H1 (cell line): ENCODE data around the gene NRXN3. TPM values are rescaled to one million over a fixed set of nuclear protein-coding genes. Genes with fewer than 3 reads are reported as not detected.

Experiments
- CTCF ChIA-PET: fragments of 300-600 bp; sonication (Branson Sonifier 250); formaldehyde crosslinking; loops from one replicate; lab custom pipeline; 2021; ENCODE audit not compliant: partially characterized antibody; lab: Charles Lee
- POLR2A ChIA-PET: fragments of 300-600 bp; sonication (Branson Sonifier 250); formaldehyde crosslinking; loops from one replicate; lab custom pipeline; 2021; ENCODE audit warnings: inconsistent platforms; ENCODE audit not compliant: partially characterized antibody; lab: Charles Lee
- DNase-seq, 2 experiments: peaks; one replicate each; pipeline versions ENCODE4 v3.0.0 to v3.0.0-alpha.2; 2010 to 2022; ENCODE audit warnings: low spot score in 2 of 2, low read depth in 1 of 2, mixed read lengths in 1 of 2
- FAIRE-seq: peaks from 2 replicates; lab custom pipeline; 2011; peaks lifted over from hg19 to GRCh38; lab: Jason Lieb, UNC
- H2AFZ ChIP-seq: 2 replicates; pipeline ENCODE4 v1.8.1; 2012; ENCODE audit warnings: low read length, inconsistent platforms
- H2AK5ac ChIP-seq: 2 replicates; pipeline ENCODE4 v1.6.1; 2013; ENCODE audit warnings: low read depth, low read length
- H2BK120ac ChIP-seq: replicated peaks from 2 replicates; pipeline ENCODE3; 2013; ENCODE audit warnings: low read depth, low read length, inconsistent platforms
- H2BK12ac ChIP-seq: 2 replicates; pipeline ENCODE4 v1.6.1; 2013; ENCODE audit warnings: low read depth, low read length
- H2BK15ac ChIP-seq: 2 replicates; pipeline ENCODE4 v1.6.1; 2013; ENCODE audit warnings: low read length
- H2BK20ac ChIP-seq: 2 replicates; pipeline ENCODE4 v1.6.1; 2013; ENCODE audit warnings: low read length
- H2BK5ac ChIP-seq: 2 replicates; pipeline ENCODE4 v1.6.1; 2013; ENCODE audit warnings: low read depth, low read length
- H3K14ac ChIP-seq: 2 replicates; pipeline ENCODE4 v1.6.1; 2013; ENCODE audit warnings: inconsistent platforms; ENCODE audit not compliant: insufficient read length
- H3K18ac ChIP-seq: 2 replicates; pipeline ENCODE4 v1.6.1; 2013; ENCODE audit warnings: low read length; ENCODE audit errors: extremely low read depth
- H3K23ac ChIP-seq: 2 replicates; pipeline ENCODE4 v1.6.1; 2013; ENCODE audit warnings: inconsistent platforms; ENCODE audit not compliant: insufficient read length
- H3K23me2 ChIP-seq: 2 replicates; pipeline ENCODE4 v1.6.1; 2013; ENCODE audit warnings: low read depth, low read length
- H3K27ac ChIP-seq: 2 replicates; pipeline ENCODE4 v1.6.1; 2011; ENCODE audit warnings: low read depth, low read length, inconsistent platforms
- H3K27me3 ChIP-seq, 4 experiments: replicated peaks in 1 of 4; 1 replicate in 1 of 4; 2 replicates in 3 of 4; pipeline versions ENCODE4 v1.6.1 to v1.8.1; 2011 to 2013; ENCODE audit warnings: low read length in 3 of 4, mild to moderate bottlenecking in 3 of 4, inconsistent platforms in 2 of 4, mixed read lengths in 2 of 4, moderate library complexity in 1 of 4; ENCODE audit not compliant: control insufficient read depth in 3 of 4, insufficient read depth in 3 of 4; ENCODE audit errors: extremely low read depth in 1 of 4
- H3K36me3 ChIP-seq, 4 experiments: 2 replicates each; pipeline versions ENCODE4 v1.6.1 to v1.8.1; 2011 to 2013; ENCODE audit warnings: mild to moderate bottlenecking in 4 of 4, low read length in 3 of 4, moderate library complexity in 2 of 4, control low read depth in 1 of 4, inconsistent platforms in 1 of 4; ENCODE audit not compliant: insufficient read depth in 4 of 4, control insufficient read depth in 2 of 4
- H3K4ac ChIP-seq: replicated peaks from 2 replicates; pipeline ENCODE3; 2013; ENCODE audit warnings: low read length, low read depth, mixed read lengths, inconsistent platforms; ENCODE audit not compliant: insufficient read length
- H3K4me1 ChIP-seq, 4 experiments: replicated peaks in 1 of 4; 1 replicate in 1 of 4; 2 replicates in 3 of 4; pipeline versions ENCODE4 v1.6.1 to v1.8.1; 2011 to 2013; ENCODE audit warnings: low read length in 3 of 4, inconsistent platforms in 2 of 4, mixed read lengths in 1 of 4; ENCODE audit not compliant: insufficient read depth in 4 of 4, control insufficient read depth in 3 of 4
- H3K4me2 ChIP-seq, 2 experiments: 2 replicates each; pipeline versions ENCODE4 v1.6.1 to v1.8.1; 2011 to 2013; ENCODE audit warnings: low read depth in 2 of 2, low read length in 2 of 2, control low read depth in 1 of 2, inconsistent platforms in 1 of 2, mild to moderate bottlenecking in 1 of 2; ENCODE audit not compliant: insufficient read depth in 1 of 2
- H3K4me3 ChIP-seq, 4 experiments: fragments of 200-600, 300-600 bp in 1 of 4; sonication (generic), shearing (Covaris generic), sonication (Bioruptor Twin) in 1 of 4; 2 replicates each; pipeline versions ENCODE4 v1.5.1 to v1.8.1; 2011 to 2016; ENCODE audit warnings: low read length in 4 of 4, low read depth in 3 of 4, control low read depth in 2 of 4, inconsistent platforms in 2 of 4, mild to moderate bottlenecking in 2 of 4, mixed read lengths in 1 of 4, moderate library complexity in 1 of 4; ENCODE audit not compliant: insufficient read depth in 2 of 4; ENCODE audit errors: extremely low read depth in 1 of 4
- H3K56ac ChIP-seq: replicated peaks from 2 replicates; pipeline ENCODE3; 2013; ENCODE audit warnings: low read depth, mild to moderate bottlenecking, mixed read lengths, low read length, inconsistent platforms; ENCODE audit not compliant: insufficient read length
- H3K79me1 ChIP-seq: 2 replicates; pipeline ENCODE4 v1.6.1; 2013; ENCODE audit warnings: low read depth, low read length, control low read depth
- H3K79me2 ChIP-seq, 2 experiments: 2 replicates each; pipeline versions ENCODE4 v1.6.1 to v1.8.1; 2012 to 2013; ENCODE audit warnings: low read length in 2 of 2, mild to moderate bottlenecking in 2 of 2, inconsistent platforms in 1 of 2; ENCODE audit not compliant: insufficient read depth in 2 of 2, control insufficient read depth in 1 of 2
- H3K9ac ChIP-seq, 4 experiments: replicated peaks in 1 of 4; 1 replicate in 1 of 4; 2 replicates in 3 of 4; pipeline versions ENCODE4 v1.6.1 to v1.8.1; 2011 to 2013; ENCODE audit warnings: low read depth in 3 of 4, low read length in 3 of 4, control low read depth in 2 of 4, mild to moderate bottlenecking in 2 of 4, moderate library complexity in 2 of 4, inconsistent platforms in 1 of 4; ENCODE audit errors: extremely low read depth in 1 of 4
- H3K9me3 ChIP-seq, 2 experiments: 2 replicates each; pipeline versions ENCODE4 v1.6.1 to v1.8.1; 2012 to 2013; ENCODE audit warnings: mild to moderate bottlenecking in 2 of 2, moderate library complexity in 2 of 2, control low read depth in 1 of 2, inconsistent platforms in 1 of 2, low read depth in 1 of 2, low read length in 1 of 2, mixed read lengths in 1 of 2; ENCODE audit not compliant: insufficient read depth in 2 of 2
- H4K20me1 ChIP-seq, 2 experiments: replicated peaks in 1 of 2; 2 replicates each; pipeline versions ENCODE3 to v1.8.1; 2011 to 2013; ENCODE audit warnings: inconsistent platforms in 2 of 2, low read length in 2 of 2, mild to moderate bottlenecking in 1 of 2; ENCODE audit not compliant: insufficient read depth in 2 of 2, control insufficient read depth in 1 of 2
- H4K5ac ChIP-seq: 2 replicates; pipeline ENCODE4 v1.6.1; 2013; ENCODE audit warnings: low read length, low read depth, mixed read lengths, inconsistent platforms; ENCODE audit not compliant: insufficient read length
- H4K8ac ChIP-seq: 2 replicates; pipeline ENCODE4 v1.8.0; 2013; ENCODE audit warnings: mild to moderate bottlenecking, moderate library complexity, low read length, inconsistent platforms; ENCODE audit not compliant: insufficient read depth; ENCODE audit errors: extremely low read depth
- H4K91ac ChIP-seq: replicated peaks from 2 replicates; pipeline ENCODE3; 2013; ENCODE audit warnings: low read length, mixed read lengths, inconsistent platforms; ENCODE audit not compliant: insufficient read length
- ATF3 ChIP-seq: IDR thresholded peaks from 2 replicates; pipeline ENCODE4 v1.6.1; 2011; ENCODE audit warnings: low read depth, mild to moderate bottlenecking, low read length; ENCODE audit not compliant: insufficient read depth
- BCL11A ChIP-seq, 2 experiments: IDR thresholded peaks; one replicate each; pipeline ENCODE4 v1.6.1; 2011; ENCODE audit warnings: low read depth in 2 of 2, low read length in 2 of 2, mild to moderate bottlenecking in 2 of 2
- CEBPB ChIP-seq: IDR thresholded peaks from 2 replicates; pipeline ENCODE4 v1.6.1; 2012; ENCODE audit warnings: low read depth, low read length
- CTBP2 ChIP-seq: IDR thresholded peaks from 2 replicates; pipeline ENCODE4 v1.7.0; 2011; ENCODE audit warnings: borderline replicate concordance, mild to moderate bottlenecking, moderate library complexity, mixed read lengths, low read length; ENCODE audit not compliant: insufficient read depth, insufficient read length
- EP300 ChIP-seq, 2 experiments: IDR thresholded peaks; 1 replicate in 1 of 2; 2 replicates in 1 of 2; pipeline ENCODE4 v1.6.1; 2011 to 2012; ENCODE audit warnings: low read depth in 2 of 2, low read length in 2 of 2, mild to moderate bottlenecking in 2 of 2, borderline replicate concordance in 1 of 2, inconsistent platforms in 1 of 2, moderate library complexity in 1 of 2
- KDM5A ChIP-seq: fragments of 200-600 bp; IDR thresholded peaks from 2 replicates; pipeline ENCODE4 v1.7.1; 2012; ENCODE audit warnings: mild to moderate bottlenecking, low read length, inconsistent platforms, mixed read lengths
- RAD21 ChIP-seq, 2 experiments: IDR thresholded peaks in 1 of 2; conservative IDR thresholded peaks in 1 of 2; 2 replicates each; pipeline ENCODE4 v1.6.1; 2011; ENCODE audit warnings: low read depth in 2 of 2, low read length in 2 of 2, improper control_type of control experiment in 1 of 2, inconsistent platforms in 1 of 2, mild to moderate bottlenecking in 1 of 2, moderate library complexity in 1 of 2
- RFX5 ChIP-seq: IDR thresholded peaks from 2 replicates; pipeline ENCODE4 v1.6.1; 2011; ENCODE audit warnings: low read depth, low read length, improper control_type of control experiment, borderline replicate concordance
- SAP30 ChIP-seq: fragments of 300-600 bp; sonication (generic); IDR thresholded peaks from 2 replicates; pipeline ENCODE4 v1.7.1; 2012; ENCODE audit warnings: low read length, moderate library complexity, mild to moderate bottlenecking, inconsistent platforms; ENCODE audit not compliant: insufficient read depth, insufficient replicate concordance
- TAF1 ChIP-seq: IDR thresholded peaks from 2 replicates; pipeline ENCODE4 v1.6.1; 2011; ENCODE audit warnings: mild to moderate bottlenecking, low read depth, low read length
- WGBS, 2 experiments: shearing (Covaris generic) in 1 of 2; methylation state at CpG; one replicate each; pipeline versions ENCODE4 v1.1.6 to v1.1.7; 2013 to 2015; ENCODE audit warnings: low lambda C conversion rate in 2 of 2, mixed read lengths in 2 of 2, inconsistent platforms in 1 of 2, low coverage in 1 of 2, missing lambda C conversion rate in 1 of 2; ENCODE audit not compliant: insufficient replicate concordance in 2 of 2, insufficient coverage in 1 of 2, insufficient read length in 1 of 2; ENCODE audit errors: extremely low coverage in 1 of 2, missing lambda C conversion rate in 1 of 2; 5-methylcytosine and 5-hydroxymethylcytosine counted together
- polyA plus RNA-seq, 7 experiments: library from polyadenylated mRNA; depleted of rRNA in 3 of 7; stranded (reverse) in 5 of 7; unstranded in 2 of 7; fragments of >200 nt in 5 of 7; fragments of 200-250 nt in 2 of 7; gene quantifications; 1 replicate in 5 of 7; 2 replicates in 1 of 7; 4 replicates in 1 of 7; pipeline versions ENCODE4 v1.2.1 to v1.2.3, GENCODE V29; 2011 to 2013; ENCODE audit warnings: missing spikeins in 2 of 7, mixed read lengths in 2 of 7
- total RNA-seq: library from RNA; stranded (reverse); fragmentation: NEBNext Ultra II Directional; extraction: Animal tissue kit (Norgen Biotek cat#: 25700); gene quantifications from 2 replicates; pipeline ENCODE4 v1.2.1, GENCODE V29; 2021
- TF ChIP-seq, protein P1 (sequence below): IDR thresholded peaks from 2 replicates; pipeline ENCODE4 v1.6.1; 2012; ENCODE audit warnings: low read length, inconsistent platforms

NRXN3 gene
- total and polyA plus RNA-seq, 2 of the 8 experiments (the other 6 are each of a cell fraction or from before 2014, with no cell fraction given): 2.6 to 4.1 TPM

- no peak overlapping the region for H2BK5ac ChIP-seq
- H3K23ac ChIP-seq: no peak overlapping the region
- no peaks in the 10 kb centered on the region for H3K79me1 ChIP-seq
- H2BK120ac ChIP-seq: no peak overlapping the region
- H4K20me1 ChIP-seq: no peaks in the 10 kb centered on the region
- no peak overlapping the region for H4K5ac ChIP-seq
- POLR2A ChIA-PET: no interaction called here
- no peak overlapping the region for H3K14ac ChIP-seq
- H3K27ac ChIP-seq: no peak overlapping the region
- no peaks in the 10 kb centered on the region for H3K36me3 ChIP-seq
- no peak overlapping the region for H3K56ac ChIP-seq
- no peak overlapping the region for H2BK15ac ChIP-seq
- H3K23me2 ChIP-seq: no peaks in the 10 kb centered on the region
- no peak overlapping the region for H3K4me3 ChIP-seq
- H2BK12ac ChIP-seq: no peak overlapping the region
- H2AFZ ChIP-seq: no peak overlapping the region
- no peak overlapping the region for H3K4ac ChIP-seq
- H3K9ac ChIP-seq: no peak overlapping the region
- H3K4me2 ChIP-seq: no peak overlapping the region
- H4K8ac ChIP-seq: no peak overlapping the region
- H3K18ac ChIP-seq: no peak overlapping the region
- H3K4me1 ChIP-seq: peaks cover 0 to 5% (median 0%) of the 10 kb centered on the region in 4 experiments; a peak in 1 of 7 replicates
- H4K91ac ChIP-seq: no peak overlapping the region
- 93% methylated on average over 2 of the region's 2 CpGs; no CpG with 5 or more reads in 1 of the 2 experiments for WGBS, 2 experiments
- no peak overlapping the region for H2AK5ac ChIP-seq
- CTCF ChIA-PET: interaction anchor here (0.8 to 2.0 kb wide), 3 partner anchors 8 to 373 kb away, joined by 3 to 8 read pairs (median 3); no protein-coding TSS in a partner anchor
- H3K9me3 ChIP-seq: no peaks in the 10 kb centered on the region
- H3K79me2 ChIP-seq: no peaks in the 10 kb centered on the region
- DNase-seq (no peak), FAIRE-seq (no peak)
- H2BK20ac ChIP-seq: no peak overlapping the region
- no peaks in the 10 kb centered on the region for H3K27me3 ChIP-seq
- TF ChIP-seq EP300 (IDR thresholded peaks at IDR 0.05; ENCODE audit: borderline replicate concordance in 1 of 2, low read depth in 2 of 2, low read length in 2 of 2) (no peak), KDM5A (no peak), RFX5 (no peak), CTBP2 (no peak), BCL11A (IDR thresholded peaks at IDR 0.05; ENCODE audit: low read depth in 2 of 2, low read length in 2 of 2) (no peak), ATF3 (no peak), RAD21 (IDR thresholded peaks at IDR 0.05 in 1 of 2, conservative IDR thresholded peaks at IDR 0.05 in 1 of 2; ENCODE audit: low read depth in 2 of 2, low read length in 2 of 2) (no peak), CEBPB (no peak), TAF1 (no peak), SAP30 (no peak)
- TF ChIP-seq, protein P1, sequence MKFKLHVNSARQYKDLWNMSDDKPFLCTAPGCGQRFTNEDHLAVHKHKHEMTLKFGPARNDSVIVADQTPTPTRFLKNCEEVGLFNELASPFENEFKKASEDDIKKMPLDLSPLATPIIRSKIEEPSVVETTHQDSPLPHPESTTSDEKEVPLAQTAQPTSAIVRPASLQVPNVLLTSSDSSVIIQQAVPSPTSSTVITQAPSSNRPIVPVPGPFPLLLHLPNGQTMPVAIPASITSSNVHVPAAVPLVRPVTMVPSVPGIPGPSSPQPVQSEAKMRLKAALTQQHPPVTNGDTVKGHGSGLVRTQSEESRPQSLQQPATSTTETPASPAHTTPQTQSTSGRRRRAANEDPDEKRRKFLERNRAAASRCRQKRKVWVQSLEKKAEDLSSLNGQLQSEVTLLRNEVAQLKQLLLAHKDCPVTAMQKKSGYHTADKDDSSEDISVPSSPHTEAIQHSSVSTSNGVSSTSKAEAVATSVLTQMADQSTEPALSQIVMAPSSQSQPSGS: no peak
Observed at GRCh38 chr14:79248126-79248525, 1078.0 kb downstream of the NRXN3 start.
